GM21423 (cell line): ENCODE data around the gene RECQL5.
"Not testable (repeated sequence)": the region's sequence is repeated elsewhere in the genome, so short reads cannot be mapped to it uniquely, and the experiment has no call there.

Experiments
- ATAC-seq: cut with Tn5 transposase; IDR thresholded peaks from one replicate; pipeline ENCODE4 v1.9.1; 2021; ENCODE audit warnings: mild to moderate bottlenecking, moderate library complexity; ENCODE audit not compliant: unreplicated experiment

RECQL5 gene

DNA sequence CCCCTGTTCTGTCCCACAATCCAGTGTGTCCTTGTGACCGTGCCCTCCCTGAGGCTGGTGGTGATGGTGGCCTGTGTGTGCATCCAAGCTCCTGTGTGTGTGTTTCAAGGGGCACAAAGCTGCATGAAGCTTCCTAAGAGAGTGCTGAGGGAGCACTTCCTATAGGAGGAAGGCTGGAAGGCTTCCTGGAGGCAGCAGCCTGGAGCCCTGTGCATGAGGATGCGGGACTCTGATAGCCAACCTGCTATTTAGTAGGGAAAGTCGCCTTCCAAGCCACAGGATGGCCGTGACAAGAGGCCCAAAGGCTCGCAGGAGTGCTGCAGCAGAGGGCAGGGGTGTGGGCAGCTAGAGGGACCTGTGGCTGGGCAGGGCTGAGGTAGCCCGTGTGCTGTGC, 71.0 kb downstream of the RECQL5 start:
- no peak for ATAC-seq

DNA sequence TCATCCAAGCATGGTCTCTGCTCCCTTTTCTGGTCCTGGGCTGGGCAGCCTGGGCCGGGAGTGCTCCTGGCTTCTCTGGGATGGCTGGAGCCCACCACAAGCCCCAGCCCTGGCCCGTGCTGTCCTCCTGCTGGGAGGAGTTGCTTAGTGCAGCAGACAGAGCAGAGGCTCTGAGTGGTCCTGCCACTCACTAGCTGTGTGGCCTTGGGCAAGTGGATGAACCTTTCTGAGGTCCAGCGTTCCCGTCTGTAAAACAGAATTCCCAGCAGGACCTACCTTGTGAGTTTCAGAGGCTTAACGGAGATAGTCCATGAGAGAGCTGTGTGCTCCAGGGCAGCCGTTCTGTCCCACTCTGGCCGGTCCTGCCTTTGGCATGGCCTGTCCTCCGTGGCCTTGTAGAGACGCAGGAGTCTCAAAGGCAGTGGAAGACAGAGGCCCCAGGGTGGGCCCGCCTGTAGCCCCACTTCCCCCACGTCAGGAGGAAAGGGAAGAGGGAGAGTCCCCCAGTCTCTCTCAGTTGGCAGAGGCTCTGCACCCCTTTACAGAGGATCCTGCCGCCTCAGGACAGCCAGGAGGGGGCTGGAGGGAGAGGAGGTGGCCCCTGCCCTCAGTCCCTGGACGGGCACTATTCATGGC, 71.6 kb downstream of the RECQL5 start:
- no peak for ATAC-seq

DNA sequence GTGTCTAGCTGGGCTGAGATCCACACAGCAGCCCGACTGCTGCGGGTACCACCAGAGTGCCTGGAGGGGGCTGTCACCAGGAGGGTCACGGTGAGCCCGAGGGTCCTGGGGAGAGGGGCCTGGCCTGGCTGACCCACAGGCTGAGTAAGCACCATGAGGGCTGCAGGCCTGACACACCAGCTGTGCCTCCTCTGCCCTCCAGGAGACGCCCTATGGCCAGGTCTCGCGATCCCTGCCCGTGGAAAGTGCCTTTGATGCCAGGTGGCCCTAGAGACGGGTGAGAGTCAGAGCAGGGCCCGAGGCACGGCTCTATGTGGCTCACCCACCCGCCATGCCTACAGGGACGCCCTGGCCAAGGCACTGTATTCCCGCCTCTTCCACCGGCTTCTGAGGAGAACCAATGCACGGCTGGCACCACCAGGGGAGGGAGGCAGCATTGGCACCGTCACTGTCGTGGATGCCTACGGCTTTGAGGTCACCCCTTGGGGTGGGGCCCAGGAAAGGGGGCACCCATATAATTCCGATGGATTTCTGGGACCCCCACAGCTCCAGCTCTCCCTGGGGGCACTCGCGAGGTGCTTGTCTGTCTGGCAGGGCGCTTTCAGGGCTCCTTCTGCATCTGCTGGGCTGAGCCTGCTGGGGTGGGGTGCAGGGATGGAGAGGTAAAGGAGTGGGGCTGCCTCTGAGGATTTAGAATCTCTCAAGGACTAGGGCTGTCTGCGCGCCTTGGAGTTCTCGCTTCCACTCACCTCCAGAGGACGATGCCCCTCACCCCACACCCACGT, 72.3 kb downstream of the RECQL5 start:
- no peak for ATAC-seq

DNA sequence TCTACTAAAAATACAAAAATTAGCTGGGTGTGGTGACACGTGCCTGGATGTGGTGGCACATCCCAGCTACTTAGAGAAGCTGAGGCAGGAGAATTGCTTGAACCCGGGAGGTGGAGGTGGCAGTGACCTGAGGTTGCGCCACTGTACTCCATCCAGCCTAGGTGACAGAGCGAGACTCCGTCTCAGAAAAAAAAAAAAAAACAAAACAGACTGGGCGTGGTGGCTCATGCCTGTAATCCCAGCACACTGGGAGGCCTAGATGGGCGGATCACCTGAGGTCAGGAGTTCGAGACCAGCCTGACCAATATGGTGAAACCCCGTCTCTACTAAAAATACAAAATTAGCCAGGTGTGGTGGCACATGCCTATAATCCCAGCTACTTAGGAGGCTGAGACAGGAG, 73.5 kb downstream of the RECQL5 start:
- not testable (repeated sequence) for ATAC-seq

DNA sequence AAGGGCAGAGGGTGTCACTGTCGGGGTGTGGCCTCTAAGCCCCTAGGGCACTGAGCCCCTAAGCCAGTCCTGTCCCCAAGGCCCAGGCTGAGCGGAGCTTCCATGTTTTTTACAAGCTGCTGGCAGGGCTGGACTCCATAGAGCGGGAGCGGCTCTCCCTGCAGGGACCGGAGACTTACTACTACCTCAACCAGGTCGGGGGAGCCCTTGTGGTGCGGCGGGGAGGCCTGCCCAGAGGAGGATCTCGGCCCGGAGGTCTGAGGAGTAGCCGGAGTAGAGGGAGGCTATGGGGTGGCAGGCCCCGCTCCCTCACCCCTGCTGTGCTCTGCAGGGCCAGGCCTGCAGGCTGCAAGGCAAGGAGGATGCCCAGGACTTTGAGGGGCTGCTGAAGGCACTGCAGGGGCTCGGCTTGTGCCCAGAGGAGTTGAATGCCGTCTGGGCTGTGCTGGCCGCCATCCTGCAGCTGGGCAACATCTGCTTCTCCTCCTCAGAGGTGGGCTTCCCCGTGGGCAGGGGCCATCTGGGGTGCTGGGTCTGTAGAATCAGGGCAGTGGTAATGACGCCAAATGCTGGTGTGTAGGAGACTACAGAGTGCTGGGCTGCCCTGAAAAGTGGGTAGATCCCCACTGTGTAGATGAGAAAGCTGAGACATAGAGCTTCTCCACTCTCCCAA, 74.5 kb downstream of the RECQL5 start:
- ATAC-seq, result no peak

DNA sequence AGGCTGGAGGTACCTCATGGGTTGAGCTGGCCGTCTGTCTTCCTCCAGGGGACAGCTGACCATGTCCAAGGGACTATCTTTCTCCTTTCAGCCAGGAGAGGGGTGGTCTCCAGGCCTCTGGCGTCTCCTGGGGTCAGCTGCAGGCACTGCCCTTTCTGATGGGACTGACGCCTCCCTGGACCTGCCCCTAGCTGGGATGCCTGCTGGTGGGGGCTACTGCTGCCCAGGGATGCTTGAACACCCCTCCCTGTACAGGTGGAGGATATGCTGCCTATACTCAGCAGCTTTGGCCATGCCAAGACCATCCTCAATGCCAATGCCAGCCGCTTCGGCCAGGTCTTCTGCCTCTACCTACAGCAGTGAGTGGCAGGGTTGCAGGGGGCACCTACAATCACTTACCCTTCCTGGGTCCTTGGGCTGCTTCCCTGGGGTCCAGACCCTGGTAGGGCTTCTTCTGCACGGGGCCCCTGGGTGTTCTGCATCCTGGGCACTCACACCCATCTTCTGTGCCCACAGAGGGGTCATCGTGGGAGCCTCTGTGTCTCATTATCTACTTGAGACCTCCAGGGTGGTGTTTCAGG, 75.1 kb downstream of the RECQL5 start:
- ATAC-seq, result no peak

DNA sequence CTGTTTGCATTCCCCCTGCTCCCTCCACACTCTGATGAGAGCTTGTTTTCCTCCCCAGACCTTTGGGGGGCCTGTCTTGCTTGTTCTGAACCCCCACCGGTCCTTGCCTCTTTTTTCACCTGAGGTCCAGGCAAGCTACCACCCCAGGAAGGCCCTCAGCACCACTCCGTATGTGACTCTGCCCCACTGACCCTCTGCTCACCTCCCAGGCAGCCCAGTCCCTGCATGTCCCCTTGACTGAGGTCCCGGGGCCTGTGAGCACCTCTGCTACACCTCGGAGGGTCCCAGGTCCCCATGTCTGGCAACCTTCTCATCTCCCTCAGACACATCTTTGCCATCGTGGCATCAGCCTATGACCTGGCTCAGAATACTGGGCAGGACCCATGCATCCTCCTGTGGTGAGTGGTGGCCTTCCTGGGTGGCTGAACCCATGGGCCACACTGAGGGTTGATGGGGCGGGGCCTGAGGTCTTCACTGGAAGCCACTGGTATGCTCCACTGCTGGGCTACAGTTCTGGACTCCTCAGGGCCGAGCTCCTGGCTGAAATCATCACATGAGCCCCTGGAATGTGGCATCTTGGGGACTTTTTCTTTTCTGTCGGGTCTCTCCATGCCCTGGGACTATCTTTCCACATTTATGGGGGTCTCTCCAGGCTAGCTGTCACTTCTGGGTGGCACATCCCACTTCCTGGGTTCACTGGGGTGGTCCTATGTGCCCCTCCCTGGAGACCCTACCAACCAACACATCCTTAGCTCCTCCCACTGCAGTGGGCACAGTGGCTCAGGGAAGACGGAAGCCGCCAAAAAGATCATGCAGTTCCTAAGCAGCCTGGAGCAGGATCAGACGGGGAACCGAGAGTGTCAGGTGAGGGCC, 75.9 kb downstream of the RECQL5 start:
- no peak for ATAC-seq

DNA sequence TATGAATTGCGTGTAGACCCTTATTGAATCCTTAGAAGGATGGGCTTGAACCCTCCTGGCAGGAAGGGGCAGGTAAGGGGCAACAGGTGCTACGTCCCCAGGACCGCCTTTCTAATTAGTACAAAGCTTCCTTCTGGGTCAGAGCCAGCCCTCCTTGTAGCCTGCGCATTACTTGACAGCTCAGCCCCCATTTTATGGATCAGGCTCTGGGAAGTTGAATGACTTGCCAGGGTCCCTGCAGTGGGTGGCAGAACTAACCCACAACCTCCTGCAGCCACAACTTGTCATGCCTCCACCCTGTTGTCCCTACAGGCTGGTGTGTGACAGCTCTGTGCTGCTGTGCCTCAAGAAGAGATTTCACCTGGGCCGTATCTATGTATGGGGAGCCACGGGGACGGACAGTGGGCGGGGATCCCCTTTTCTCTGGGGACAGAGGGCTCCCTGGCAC, 76.6 kb downstream of the RECQL5 start:
- no peak for ATAC-seq

DNA sequence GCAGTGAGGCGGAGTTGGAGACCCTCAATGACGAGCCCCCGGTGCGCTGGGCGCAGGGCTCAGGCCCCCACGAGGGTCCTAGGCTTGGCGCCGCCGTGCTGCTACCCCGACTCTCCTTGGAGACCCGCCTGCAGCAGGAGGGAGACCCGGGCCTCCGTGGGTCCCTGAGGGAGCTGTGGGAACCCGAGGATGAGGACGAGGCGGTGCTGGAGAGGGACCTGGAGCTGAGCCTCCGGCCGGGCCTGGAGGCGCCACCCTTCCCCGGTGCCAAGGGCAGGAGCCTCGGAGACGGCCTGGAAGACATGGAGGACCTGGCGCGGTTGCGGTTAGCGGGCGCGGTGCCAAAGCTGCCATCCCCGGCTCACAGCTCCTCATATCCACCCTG, 77.0 kb downstream of the RECQL5 start:
- ATAC-seq, result no peak

DNA sequence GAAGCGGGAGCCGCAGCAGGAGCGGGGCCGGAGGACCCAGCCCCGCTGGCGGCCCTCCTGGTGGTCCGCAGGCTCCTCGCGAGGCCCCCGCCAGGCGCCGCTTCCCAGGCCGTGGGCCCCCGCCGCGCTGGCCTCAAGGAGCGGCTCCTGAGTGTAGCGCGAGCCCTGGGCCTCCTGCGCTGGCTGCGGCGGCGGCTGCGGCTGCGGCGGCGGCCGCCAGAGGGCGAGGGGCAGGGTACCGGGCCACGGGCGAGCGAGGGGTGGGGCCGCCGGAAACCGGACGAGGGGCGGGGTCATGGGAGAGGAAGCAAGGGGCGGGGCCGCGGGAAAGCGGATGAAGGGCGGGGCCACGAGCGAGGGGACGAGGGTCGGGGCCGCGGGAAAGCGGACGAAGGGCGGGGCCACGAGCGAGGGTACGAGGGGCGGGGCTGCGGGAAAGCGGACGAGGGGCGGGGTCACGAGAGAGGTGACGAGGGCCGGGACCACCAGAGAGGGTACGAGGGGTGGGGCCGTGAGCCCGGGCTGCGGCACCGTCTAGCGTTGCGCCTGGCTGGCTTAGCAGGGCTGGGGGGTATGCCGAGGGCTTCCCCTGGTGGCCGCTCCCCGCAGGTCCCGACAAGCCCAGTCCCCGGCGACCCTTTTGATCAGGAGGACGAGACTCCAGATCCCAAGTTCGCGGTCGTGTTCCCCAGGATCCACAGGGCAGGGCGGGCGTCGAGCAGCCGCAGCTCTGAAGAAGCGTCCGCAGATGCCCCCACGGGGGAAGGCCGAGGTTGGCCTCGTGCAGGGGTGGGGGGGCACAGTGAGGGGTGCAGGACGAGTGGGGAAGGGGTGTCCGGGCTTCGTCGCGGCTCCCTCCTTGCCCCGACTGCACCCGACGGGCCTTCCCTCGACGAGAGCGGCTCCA, 77.7 kb downstream of the RECQL5 start:
- ATAC-seq, result peak; percentile 78

DNA sequence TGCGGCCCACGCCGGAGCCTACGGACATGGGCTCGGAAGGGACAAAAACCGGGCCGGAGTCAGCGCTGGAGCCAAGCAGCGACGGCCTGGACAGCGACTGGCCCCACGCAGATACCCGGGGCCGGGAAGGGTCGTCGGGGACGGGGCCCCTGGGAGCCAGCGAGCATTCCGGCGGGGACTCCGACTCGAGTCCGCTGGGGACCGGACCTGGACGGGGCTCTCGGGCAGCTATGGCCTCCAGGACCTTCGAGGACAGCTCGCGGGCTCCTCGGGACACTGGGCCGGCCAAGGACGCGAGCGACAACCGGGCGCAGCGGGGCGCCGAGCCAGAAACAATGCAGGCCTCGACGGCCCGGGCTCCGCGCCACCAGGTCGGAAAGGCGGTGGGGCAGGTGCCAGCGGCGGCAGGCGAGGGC, 78.3 kb downstream of the RECQL5 start:
- no peak for ATAC-seq

DNA sequence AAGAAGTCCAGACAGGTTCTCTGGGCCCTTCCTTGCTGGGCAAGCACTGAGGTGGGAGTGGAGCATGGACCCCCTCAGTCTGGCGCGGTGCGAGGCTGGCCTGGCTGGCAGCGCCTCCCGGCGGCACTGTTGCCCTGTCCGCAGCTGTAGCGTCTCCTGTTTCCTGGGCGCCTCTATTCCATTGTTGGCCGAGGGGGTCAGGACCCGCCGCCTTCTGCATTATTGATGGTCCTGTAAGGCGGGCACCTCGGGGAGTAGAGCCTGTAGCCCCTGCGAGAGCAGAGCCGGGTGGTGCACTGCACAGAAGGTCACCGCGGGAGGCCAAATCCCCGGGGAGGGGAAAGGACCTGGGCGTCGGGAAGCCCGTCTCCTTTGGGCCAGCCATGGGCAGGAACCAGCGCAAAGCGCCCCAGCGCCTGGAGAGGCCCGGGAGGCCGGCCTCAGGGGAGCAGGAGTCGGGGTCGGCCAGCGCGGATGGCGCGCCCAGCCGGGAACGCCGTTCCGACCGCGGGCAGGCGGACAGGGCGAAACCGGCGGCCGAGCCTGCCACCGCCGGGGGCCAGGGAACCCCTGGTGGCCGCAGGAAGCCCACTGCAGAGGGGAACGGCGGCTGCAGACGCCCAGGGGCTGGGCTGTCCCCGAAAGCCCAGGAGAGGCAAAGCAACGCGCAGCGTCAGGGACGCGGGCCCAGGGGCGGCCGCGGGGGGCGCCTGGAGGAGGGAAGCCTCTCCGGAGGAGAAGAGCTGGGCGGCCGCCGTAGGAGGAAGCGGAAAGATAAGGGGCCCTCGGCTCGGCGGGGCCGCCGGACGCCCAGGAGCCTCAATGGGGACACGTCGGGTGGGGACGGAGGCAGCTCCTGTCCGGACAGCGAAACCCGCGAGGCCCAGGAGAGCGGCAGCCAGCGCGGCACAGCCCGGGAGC, 79.0 kb downstream of the RECQL5 start, which contains the start of gene MYO15B:
TSS of gene MYO15B (plus strand) at position 126 of the 921 bp plus-strand sequence. CDS start at position 384, 258 bp downstream.
- no peak for ATAC-seq

DNA sequence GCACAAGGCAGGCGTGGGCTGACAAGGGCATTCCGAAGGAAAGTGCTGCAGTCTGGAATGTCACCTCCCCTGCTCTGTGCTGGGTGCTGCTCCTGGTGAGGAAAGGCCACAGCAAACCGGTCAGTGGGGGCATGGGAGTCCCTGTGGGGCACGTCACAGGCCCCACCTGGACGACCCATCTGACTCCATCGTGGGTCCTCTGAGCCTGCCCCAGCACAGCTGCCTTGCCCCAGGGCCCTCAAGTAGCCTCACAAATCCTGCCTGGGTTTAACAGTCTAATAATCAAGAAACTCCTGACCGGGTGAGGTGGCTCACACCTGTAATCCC, 82.1 kb downstream of the RECQL5 start:
- ATAC-seq, result no peak

DNA sequence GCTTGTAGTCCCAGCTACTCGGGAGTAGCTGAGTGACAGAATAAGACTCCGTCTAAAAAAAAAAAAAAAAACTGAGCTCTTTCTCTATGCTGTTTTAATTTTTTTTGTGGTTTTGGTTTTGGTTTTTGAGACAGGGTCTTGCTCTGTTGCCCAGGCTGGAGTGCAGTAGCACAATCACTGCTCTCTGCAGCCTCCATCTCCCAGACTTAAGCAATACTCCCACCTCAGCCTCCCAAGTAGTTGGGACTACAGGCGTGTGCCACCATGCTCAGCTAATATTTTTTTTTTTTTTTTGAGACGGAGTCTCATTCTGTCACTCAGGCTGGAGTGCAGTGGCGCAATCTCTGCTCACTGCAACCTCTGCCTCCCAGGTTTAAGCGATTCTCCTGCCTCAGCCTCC, 83.8 kb downstream of the RECQL5 start:
- ATAC-seq, result not testable (repeated sequence)

DNA sequence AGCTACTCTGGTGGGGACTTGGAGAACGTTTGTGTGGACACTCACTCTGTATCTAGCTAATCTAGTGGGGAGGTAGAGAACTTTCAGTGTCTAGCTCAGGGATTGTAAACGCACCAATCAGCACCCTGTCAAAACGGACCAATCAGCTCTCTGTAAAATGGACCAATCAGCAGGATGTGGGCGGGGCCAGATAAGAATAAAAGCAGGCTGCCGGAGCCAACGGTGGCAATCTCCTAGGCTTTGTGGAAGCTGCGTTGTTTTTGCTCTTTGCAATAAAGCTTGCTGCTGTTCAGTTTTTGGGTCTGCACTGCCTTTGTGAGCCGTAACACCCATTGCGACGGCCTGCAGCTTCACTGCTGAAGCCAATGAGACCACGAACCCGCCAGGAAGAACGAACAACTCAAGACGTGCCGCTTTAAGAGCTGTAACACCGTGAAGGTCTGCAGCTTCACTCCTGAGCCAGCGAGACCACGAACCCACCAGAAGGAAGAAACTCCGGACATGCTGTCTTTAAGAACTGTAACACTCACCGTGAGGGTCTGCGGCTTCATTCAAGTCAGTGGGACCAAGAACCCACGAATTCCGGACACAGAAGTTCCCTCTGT, 85.7 kb downstream of the RECQL5 start:
- ATAC-seq, result not testable (repeated sequence)
